Measurements from ENCODE around the gene PDGFRA. TPM values are rescaled to one million over a fixed set of nuclear protein-coding genes. Genes with fewer than 3 reads are reported as not detected.

Gene PDGFRA
- total and polyA plus RNA-seq, 4 donors: 14.5 to 297 (median 138) TPM

DNA sequence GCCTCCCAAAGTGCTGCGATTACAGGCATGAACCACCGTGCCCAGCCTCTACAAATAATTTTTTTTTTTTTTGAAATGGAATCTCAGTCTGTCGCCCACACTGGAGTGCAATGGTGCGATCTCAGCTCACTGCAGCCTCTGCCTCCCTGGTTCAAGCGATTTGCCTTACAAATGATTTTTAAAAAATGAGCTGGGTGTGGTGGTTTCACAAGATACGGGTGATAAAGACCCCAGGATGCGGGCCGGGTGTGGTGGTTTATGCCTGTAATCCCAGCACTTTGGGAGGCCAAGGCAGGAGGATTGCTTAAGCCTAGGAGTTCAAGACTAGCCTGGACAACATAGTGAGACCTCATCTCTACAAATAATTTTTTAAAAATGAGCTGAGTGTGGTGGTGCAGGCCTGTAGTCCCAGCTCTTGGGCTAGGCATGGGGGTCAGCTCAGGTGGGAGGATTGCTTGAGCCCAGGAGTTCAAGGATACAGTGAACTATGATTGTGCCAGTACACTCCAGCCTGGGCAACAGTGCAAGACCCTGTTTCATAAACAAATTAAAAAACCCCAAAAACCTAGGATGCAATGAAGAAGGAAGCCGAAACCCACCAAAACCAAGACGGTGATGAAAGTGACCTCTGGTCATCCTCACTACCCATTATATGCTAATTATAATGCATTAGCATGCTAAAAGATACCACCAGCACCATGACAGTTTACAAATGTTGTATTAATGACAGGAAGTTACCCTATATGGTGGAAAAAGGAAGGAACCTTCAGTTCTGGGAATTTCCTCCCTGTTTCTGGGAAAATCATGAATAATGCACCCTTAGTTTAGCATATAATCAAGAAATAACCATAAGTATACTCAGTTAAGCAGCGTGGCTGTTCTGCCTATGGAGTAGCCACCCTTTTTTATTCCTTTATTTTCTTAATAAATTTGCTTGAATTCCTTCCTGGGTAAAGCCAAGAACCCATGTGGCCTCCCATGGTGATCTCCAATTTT lies 27.7 kb downstream of the PDGFRA start:
- Histone ChIP-seq H3K27me3 (ENCODE audit: control insufficient read depth in 1 of 2, insufficient read depth in 2 of 2, low read length in 1 of 2) (no peaks in the 10 kb centered on the region), H3K36me3 (ENCODE audit: control insufficient read depth in 1 of 2, insufficient read depth in 2 of 2, low read length in 1 of 2) (peaks cover 0 to 1% of the 10 kb centered on the region in 2 donors), H3K9me3 (ENCODE audit: control insufficient read depth, low read length) (no peaks in the 10 kb centered on the region), H3K4me1 (ENCODE audit: control insufficient read depth in 1 of 2, insufficient read depth in 2 of 2, low read length in 2 of 2) (peaks cover 0 to 8% of the 10 kb centered on the region in 2 donors), H3K4me3 (ENCODE audit: low read length in 2 of 2) (no peak overlapping the region), H3K27ac (ENCODE audit: low read depth in 1 of 2, low read length in 2 of 2) (no peak overlapping the region)
- intact Hi-C loops (cut with DNase I): no loop called here
- no peak for DNase-seq
- no peak for ATAC-seq (ENCODE audit: low FRiP score)
- 95 to 97% methylated on average over 11 of the region's 11 CpGs for WGBS, 2 donors

DNA sequence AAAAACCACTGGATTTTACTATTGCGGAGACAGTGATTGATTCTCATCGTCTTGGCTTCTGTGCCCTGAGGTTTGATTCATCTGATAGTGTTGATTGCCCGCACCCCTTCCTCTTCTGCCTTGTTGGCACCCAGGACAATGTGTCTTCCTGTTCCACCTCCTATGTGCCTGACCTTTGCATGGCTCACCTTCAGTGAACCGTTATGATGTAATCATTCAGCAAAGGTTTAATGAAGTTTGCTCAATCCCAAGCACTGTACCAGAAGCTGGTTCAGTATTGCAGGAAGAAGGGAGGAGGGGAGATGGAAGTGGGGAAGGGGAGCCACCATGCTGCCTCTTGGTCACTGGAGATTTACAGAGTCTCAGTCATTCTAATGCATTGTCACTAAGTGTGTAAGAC lies 36.3 kb downstream of the PDGFRA start:
- no peak overlapping the region for H3K4me3 ChIP-seq (ENCODE audit: low read length in 2 of 2)
- no peaks in the 10 kb centered on the region for H3K9me3 ChIP-seq (ENCODE audit: control insufficient read depth, low read length)
- H3K27me3 ChIP-seq (ENCODE audit: control insufficient read depth in 1 of 2, insufficient read depth in 2 of 2, low read length in 1 of 2): no peaks in the 10 kb centered on the region
- intact Hi-C loops (cut with DNase I): no loop called here
- H3K36me3 ChIP-seq (ENCODE audit: control insufficient read depth in 1 of 2, insufficient read depth in 2 of 2, low read length in 1 of 2): peaks cover 14 to 16% of the 10 kb centered on the region in 2 donors
- H3K4me1 ChIP-seq (ENCODE audit: control insufficient read depth in 1 of 2, insufficient read depth in 2 of 2, low read length in 2 of 2): no peaks in the 10 kb centered on the region
- DNase-seq (no peak), ATAC-seq (ENCODE audit: low FRiP score) (no peak)
- 92% methylated on average over 4 of the region's 4 CpGs for WGBS, 2 donors
- no peak overlapping the region for H3K27ac ChIP-seq (ENCODE audit: low read depth in 1 of 2, low read length in 2 of 2)

DNA sequence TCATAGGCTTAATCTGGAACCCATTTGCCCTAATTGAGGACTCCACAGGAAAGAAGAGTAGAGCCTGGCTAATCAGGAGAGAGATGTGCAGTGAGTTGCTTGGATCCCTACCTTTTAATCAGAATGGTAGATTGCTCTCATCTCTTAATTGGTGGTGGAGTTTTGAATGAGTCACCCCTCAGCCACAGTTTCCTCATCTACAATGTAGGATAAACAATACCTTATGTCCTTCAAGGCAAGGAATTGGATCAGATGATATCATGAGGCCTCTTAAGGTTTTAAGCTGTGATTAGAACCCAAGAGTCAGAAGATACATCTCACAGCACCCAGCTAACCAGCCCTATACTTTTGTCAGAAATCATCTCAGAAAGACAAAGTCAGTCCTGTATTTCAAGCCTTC lies 39.1 kb downstream of the PDGFRA start:
- Histone ChIP-seq H3K4me1 (ENCODE audit: control insufficient read depth in 1 of 2, insufficient read depth in 2 of 2, low read length in 2 of 2) (no peaks in the 10 kb centered on the region), H3K27ac (ENCODE audit: low read depth in 1 of 2, low read length in 2 of 2) (no peak overlapping the region), H3K4me3 (ENCODE audit: low read length in 2 of 2) (no peak overlapping the region), H3K36me3 (ENCODE audit: control insufficient read depth in 1 of 2, insufficient read depth in 2 of 2, low read length in 1 of 2) (peaks cover 14 to 19% of the 10 kb centered on the region in 2 donors), H3K9me3 (ENCODE audit: control insufficient read depth, low read length) (no peaks in the 10 kb centered on the region), H3K27me3 (ENCODE audit: control insufficient read depth in 1 of 2, insufficient read depth in 2 of 2, low read length in 1 of 2) (no peaks in the 10 kb centered on the region)
- ATAC-seq (ENCODE audit: low FRiP score) (no peak), DNase-seq (no peak)
- intact Hi-C loops (cut with DNase I): no loop called here

DNA sequence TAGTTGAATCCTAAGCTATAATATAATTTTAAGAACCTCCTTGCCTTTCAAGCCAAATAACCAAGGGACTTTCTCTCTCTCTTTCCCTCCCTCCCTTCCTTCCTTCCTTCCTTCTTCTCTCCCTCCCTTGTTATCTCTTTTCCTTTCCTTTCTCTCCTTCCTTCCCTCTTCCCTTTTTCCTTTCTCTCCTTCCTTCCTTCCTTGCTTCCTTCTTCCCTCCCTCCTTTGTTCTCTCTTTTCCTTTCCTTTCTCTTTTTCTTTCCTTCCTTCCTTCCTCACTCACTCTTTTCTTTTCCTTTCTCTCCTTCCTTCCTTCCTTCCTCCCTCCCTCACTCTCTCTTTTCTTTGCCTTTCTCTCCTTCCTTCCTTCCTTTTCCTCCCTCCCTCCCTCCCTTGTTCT lies 42.4 kb downstream of the PDGFRA start:
- H3K9me3 ChIP-seq (ENCODE audit: control insufficient read depth, low read length): no peaks in the 10 kb centered on the region
- DNase-seq (no peak), ATAC-seq (ENCODE audit: low FRiP score) (no peak)
- peaks cover 11 to 14% of the 10 kb centered on the region in 2 donors for H3K36me3 ChIP-seq (ENCODE audit: control insufficient read depth in 1 of 2, insufficient read depth in 2 of 2, low read length in 1 of 2)
- intact Hi-C loops (cut with DNase I): no loop called here
- no peaks in the 10 kb centered on the region for H3K27me3 ChIP-seq (ENCODE audit: control insufficient read depth in 1 of 2, insufficient read depth in 2 of 2, low read length in 1 of 2)
- H3K4me3 ChIP-seq (ENCODE audit: low read length in 2 of 2): no peak overlapping the region
- H3K27ac ChIP-seq (ENCODE audit: low read depth in 1 of 2, low read length in 2 of 2): no peak overlapping the region
- H3K4me1 ChIP-seq (ENCODE audit: control insufficient read depth in 1 of 2, insufficient read depth in 2 of 2, low read length in 2 of 2): peaks cover 0 to 6% of the 10 kb centered on the region in 2 donors

DNA sequence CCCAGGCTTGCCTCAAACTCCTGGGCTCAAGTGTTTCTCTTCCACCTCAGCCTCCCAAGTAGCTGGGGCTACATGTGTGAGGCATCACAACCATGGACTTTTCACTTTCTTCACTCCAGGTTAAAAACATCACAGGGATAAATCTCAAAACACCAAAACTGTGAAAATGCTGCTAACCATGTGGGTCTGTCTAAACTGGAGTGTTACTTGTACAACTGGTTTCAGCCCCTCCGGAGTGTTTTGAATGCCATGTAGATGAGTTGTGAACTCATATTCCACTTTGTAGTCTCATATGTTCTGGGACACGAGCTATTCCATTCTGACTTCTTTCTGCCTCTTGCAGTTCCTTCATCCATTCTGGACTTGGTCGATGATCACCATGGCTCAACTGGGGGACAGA lies 43.0 kb downstream of the PDGFRA start:
- intact Hi-C loops (cut with DNase I): no loop called here
- Histone ChIP-seq H3K4me1 (ENCODE audit: control insufficient read depth in 1 of 2, insufficient read depth in 2 of 2, low read length in 2 of 2) (peaks cover 0 to 8% of the 10 kb centered on the region in 2 donors), H3K36me3 (ENCODE audit: control insufficient read depth in 1 of 2, insufficient read depth in 2 of 2, low read length in 1 of 2) (peaks cover 11 to 14% of the 10 kb centered on the region in 2 donors), H3K27me3 (ENCODE audit: control insufficient read depth in 1 of 2, insufficient read depth in 2 of 2, low read length in 1 of 2) (no peaks in the 10 kb centered on the region), H3K4me3 (ENCODE audit: low read length in 2 of 2) (no peak overlapping the region), H3K27ac (ENCODE audit: low read depth in 1 of 2, low read length in 2 of 2) (no peak overlapping the region), H3K9me3 (ENCODE audit: control insufficient read depth, low read length) (no peaks in the 10 kb centered on the region)
- 93 to 94% methylated on average over 3 of the region's 3 CpGs for WGBS, 2 donors
- DNase-seq (no peak), ATAC-seq (ENCODE audit: low FRiP score) (no peak)

DNA sequence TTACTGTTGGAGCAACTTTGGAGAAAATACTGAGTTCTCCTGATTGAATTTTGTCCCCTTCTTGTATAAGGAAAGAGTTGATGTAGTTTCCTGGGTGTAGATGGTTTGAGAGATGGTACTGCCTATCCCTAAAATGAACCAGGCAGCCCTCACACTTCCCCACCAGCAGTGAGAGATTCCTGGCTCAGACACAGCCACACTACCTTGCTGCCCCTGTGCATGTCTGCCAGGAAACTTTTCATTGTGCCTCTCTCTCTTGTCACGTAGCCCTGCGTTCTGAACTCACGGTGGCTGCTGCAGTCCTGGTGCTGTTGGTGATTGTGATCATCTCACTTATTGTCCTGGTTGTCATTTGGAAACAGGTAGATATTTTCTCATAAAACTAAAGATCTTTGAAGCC lies 45.2 kb downstream of the PDGFRA start:
- Histone ChIP-seq H3K27ac (ENCODE audit: low read depth in 1 of 2, low read length in 2 of 2) (peak overlapping the region; percentile 18 to 47), H3K4me1 (ENCODE audit: control insufficient read depth in 1 of 2, insufficient read depth in 2 of 2, low read length in 2 of 2) (peaks cover 2 to 8% of the 10 kb centered on the region in 2 donors), H3K36me3 (ENCODE audit: control insufficient read depth in 1 of 2, insufficient read depth in 2 of 2, low read length in 1 of 2) (peaks cover 2 to 12% of the 10 kb centered on the region in 2 donors), H3K27me3 (ENCODE audit: control insufficient read depth in 1 of 2, insufficient read depth in 2 of 2, low read length in 1 of 2) (no peaks in the 10 kb centered on the region), H3K9me3 (ENCODE audit: control insufficient read depth, low read length) (no peaks in the 10 kb centered on the region), H3K4me3 (ENCODE audit: low read length in 2 of 2) (no peak overlapping the region)
- WGBS, 2 donors: 31 to 37% methylated on average over 3 of the region's 3 CpGs
- intact Hi-C loops (cut with DNase I): no loop called here
- DNase-seq (no peak), ATAC-seq (ENCODE audit: low FRiP score) (no peak)

DNA sequence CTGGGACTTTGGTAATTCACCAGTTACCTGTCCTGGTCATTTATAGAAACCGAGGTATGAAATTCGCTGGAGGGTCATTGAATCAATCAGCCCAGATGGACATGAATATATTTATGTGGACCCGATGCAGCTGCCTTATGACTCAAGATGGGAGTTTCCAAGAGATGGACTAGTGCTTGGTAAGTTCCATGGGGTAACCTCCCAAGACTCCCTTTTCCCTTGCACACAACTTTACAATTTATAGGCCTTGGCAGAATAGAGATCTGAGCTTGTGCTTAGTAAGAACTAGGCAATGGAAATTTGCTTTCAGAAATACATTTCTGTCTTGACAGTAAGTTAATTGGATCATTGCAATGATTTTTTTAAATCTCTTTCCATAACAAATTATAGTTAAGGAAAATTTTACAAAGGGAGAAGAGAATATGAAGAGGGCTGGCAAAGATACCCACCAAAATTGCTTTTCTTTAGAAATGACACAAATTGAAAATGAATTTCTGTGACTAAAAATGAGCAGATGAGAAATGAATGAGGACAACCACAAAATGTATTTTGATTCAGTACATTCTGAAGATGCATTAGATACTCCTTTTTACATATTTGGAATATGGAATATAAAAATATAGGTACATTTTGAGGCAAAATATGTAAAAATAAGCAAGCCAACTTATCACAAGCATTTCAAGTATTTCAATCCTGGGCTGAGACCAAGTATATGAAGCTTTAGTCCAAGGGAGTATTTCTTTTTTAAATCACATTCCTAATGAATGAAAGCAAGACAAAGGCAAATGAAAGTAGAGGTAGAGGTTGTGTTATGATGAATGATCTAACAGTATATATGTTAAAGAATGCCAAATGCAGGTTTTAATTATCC lies 45.9 kb downstream of the PDGFRA start:
- intact Hi-C loops (cut with DNase I): no loop called here
- Histone ChIP-seq H3K9me3 (ENCODE audit: control insufficient read depth, low read length) (no peaks in the 10 kb centered on the region), H3K27me3 (ENCODE audit: control insufficient read depth in 1 of 2, insufficient read depth in 2 of 2, low read length in 1 of 2) (no peaks in the 10 kb centered on the region), H3K27ac (ENCODE audit: low read depth in 1 of 2, low read length in 2 of 2) (peak overlapping the region in 1 of 2 donors; percentile 47), H3K36me3 (ENCODE audit: control insufficient read depth in 1 of 2, insufficient read depth in 2 of 2, low read length in 1 of 2) (peaks cover 2 to 12% of the 10 kb centered on the region in 2 donors), H3K4me3 (ENCODE audit: low read length in 2 of 2) (no peak overlapping the region), H3K4me1 (ENCODE audit: control insufficient read depth in 1 of 2, insufficient read depth in 2 of 2, low read length in 2 of 2) (peaks cover 5 to 10% of the 10 kb centered on the region in 2 donors)
- no peak for DNase-seq
- WGBS, 2 donors: 75 to 85% methylated on average over 3 of the region's 3 CpGs
- ATAC-seq (ENCODE audit: low FRiP score): no peak

DNA sequence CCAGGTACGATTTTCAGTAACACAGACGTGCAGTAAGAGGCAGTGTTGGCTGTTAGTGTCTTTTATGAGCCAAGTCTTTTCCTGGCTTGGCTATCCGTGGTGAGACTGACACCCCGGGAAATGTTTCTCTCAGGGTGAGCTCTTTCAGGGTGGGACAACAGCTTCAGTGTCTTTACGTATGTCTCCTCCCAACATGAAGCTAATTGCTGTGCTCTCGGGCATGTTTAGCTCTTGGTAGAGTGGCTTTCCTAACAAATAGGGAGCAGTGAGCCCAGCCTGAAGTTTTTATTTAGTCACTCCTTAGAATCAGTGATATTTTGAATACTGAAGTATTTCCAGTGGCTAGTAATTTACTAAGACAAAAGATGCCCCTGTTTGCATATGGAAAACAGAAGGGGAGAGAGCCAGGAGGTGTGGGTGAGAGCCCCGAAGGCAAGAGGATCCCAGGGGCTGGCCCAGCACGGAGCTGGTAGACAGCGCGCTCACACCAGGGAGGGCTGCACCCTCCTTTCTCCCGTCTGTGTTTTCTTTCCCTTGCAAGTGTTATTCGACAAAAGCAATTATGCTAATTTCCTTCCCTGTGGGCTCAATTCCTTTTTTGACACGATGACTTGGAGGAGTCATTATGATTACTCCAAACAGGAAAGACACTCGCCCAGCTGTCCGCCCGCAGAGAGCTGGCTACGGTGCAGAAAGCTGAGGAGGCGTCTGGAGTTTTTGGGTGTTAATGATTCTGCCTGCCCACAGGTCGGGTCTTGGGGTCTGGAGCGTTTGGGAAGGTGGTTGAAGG lies 47.7 kb downstream of the PDGFRA start:
- Histone ChIP-seq H3K4me3 (ENCODE audit: low read length in 2 of 2) (no peak overlapping the region), H3K27ac (ENCODE audit: low read depth in 1 of 2, low read length in 2 of 2) (peak overlapping the region; percentile 33 to 58), H3K9me3 (ENCODE audit: control insufficient read depth, low read length) (no peaks in the 10 kb centered on the region), H3K4me1 (ENCODE audit: control insufficient read depth in 1 of 2, insufficient read depth in 2 of 2, low read length in 2 of 2) (peaks cover 5 to 12% of the 10 kb centered on the region in 2 donors), H3K27me3 (ENCODE audit: control insufficient read depth in 1 of 2, insufficient read depth in 2 of 2, low read length in 1 of 2) (no peaks in the 10 kb centered on the region), H3K36me3 (ENCODE audit: control insufficient read depth in 1 of 2, insufficient read depth in 2 of 2, low read length in 1 of 2) (peaks cover 2 to 8% of the 10 kb centered on the region in 2 donors)
- intact Hi-C loops (cut with DNase I): no loop called here
- no peak for DNase-seq
- ATAC-seq (ENCODE audit: low FRiP score): no peak
- 36 to 42% methylated on average over 20 of the region's 20 CpGs for WGBS, 2 donors

Measured in aorta (tissue), 5 donors.